Hematopoietic multipotent progenitor cell (in vitro differentiated cells): ENCODE results near the gene ELN. TPM values are rescaled to one million over a fixed set of nuclear protein-coding genes. Genes with fewer than 3 reads are reported as not detected.
A peak's percentile ranks its signal among the peaks of the same experiment; 100 is the strongest.

Source experiments
- DNase-seq, 3 donors: peaks; one replicate each; pipeline ENCODE4 v3.0.0-alpha.2; 2011 to 2015; ENCODE audit warnings: low read depth in 2 of 3, low spot score in 2 of 3
- total RNA-seq: library from RNA; depleted of rRNA; stranded (reverse); fragments of >200 nt; gene quantifications from one replicate; pipeline ENCODE4 v1.2.3, GENCODE V29; 2012

Gene ELN
- total RNA-seq, 1 donor: 27.5 TPM

DNA sequence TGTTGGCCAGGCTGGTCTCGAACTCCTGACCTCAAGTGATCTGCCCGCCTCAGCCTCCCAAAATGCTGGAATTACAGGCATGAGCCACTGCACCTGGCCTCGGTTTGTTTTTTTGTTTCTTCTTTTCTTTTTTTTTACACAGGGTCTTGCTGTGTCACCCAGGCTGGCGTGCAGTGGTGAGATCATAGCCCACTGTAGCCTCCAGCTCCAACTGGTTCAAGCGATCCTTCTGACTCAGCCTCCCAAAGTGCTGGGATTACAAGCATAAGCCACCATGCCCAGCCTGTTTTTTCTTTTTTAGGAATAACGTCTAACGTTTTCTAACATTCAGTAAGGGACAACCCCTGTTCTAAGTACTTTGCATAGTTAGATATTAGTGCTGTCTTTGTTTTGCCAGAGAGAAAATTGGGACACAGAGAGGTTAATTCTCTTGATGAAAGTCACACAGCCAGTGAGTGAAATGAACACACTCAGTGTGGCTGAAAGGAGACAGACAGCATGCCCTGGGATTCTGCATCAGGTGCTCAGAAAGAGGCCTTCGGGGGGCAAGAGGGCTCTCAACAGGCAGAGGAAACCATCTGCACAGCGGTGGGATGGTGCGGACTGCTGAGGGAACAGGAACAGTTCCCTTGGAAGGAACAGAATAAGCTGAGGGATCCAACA is 59.9 kb downstream of the ELN start:
- DNase-seq: no peak

DNA sequence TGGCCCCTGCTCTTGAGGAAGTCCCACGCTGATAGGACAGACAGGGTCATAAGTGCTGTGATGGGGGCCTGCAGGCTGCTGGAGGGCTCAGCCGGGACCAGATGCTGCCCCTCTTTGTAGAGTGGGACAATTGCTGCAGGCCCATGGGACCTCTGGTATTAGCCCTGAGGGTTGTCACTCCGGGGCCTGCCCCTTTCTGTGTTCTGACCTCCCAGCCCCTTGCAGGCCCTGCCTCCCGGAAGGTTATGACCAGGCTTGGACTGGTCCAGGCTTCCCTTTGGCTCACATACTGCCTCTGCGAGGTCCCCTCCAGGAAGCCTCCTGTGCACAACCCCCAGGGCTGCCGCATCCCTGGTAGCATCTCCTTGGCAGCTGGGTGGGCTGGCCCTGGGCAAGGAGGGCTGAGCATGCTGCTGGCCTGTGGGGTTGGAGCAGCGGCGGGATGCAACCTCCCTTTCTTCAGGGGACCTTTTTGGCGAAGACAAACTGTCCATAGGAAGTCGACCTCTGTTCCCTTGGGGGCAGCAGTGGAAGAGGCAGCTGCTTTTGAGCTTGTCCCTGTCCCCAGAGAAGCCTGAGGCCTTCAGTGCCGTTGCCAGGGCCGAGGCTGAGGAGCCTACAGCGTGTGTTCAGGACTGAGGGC is 64.5 kb downstream of the ELN start:
- DNase-seq: no peak

DNA sequence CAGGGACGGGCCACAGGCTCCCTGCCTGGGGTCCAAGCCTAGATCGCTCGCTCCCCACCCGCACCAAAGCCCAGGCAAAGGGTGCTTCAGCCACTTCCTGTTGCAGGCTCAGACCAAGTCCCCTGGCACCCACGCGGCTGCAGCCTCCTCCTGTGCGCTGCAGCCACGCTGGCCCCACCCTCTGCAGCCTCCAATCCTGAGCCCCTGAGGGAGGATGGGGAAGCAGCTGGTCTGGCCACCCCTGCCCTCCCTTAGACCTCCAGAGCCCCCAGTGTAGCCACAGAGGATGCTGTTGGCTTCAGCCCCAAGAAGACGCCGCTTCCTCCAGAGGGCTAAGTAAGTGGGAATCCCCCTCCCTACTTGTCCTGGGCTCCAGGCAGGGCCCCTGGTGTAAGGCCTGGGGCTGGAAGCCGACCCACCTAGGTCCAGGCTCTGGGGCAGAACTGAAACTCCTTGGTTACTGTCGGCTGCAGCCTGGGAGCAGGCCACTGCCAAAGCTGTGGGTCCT is 65.0 kb downstream of the ELN start:
- DNase-seq: peak in 1 of 3 donors; percentile 74

DNA sequence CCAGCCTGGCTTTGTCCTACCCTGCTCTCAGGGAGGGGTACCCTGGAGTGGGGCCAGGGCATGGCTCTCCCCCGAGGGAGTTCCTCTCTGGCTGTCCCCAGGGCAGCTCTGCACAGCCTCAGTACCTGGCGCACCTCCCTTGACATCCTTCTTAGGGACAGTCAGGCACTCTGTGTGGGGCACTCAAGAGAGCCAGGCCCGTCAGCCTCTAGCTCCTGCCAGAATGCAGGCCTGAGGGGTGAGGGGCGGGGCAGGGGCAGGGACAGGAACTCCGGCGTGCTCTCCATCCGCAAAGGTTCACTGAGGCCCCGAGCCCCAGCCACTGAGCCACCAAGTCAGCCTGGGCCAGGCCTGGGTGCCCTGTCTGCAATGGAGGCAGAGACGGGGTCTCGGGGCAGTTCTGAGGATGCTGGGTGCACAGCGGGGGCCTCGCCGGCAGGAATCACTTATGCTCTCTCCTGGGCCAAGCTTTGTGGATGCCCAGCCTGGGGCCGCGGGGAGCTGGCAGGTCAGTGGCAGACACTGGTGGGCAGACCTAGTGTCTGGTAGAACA is 65.8 kb downstream of the ELN start:
- no peak for DNase-seq

DNA sequence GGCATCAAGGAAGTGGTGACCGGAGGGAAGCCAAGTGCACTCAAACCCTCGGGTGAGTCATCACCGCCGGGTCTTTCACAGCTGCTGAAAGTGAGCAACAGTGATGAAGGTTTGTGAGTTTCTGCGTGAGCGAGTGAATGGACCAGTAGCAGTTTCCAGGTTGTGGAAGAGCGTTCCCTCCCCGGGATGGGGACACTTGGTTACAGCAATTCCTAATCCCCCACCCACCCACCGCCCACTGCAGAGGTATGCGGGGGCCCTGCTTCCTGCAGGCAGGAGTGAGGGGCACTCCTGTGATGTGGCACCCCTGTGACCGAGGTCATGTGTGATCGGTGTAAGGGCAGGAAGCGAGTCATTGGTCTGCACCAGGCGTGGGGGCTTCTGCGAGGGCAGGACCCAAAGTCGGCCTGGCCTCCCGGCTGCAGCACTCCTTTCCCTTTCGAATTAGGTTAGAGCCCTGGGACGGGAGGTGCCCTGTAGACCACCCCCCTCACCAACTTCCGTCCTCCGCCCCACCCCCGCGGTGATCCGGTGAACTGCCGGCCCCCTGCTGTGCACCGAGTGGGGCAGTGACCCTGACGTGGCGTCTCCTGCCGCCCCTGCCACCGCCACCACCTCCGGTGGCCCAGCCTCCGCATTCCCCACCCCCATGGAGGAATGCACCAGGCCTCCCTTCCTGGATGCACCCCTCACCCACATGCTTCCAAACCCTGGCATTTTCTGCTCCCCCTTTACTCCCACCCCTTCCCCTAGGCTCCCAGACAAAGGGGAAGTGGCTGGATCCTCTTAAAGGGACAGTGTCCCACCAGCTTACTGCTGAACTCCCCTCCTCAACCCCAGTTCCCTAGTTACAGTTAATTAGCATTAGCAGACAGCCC is 66.5 kb downstream of the ELN start:
- DNase-seq: peak in 2 of 3 donors; percentile 81 to 87

DNA sequence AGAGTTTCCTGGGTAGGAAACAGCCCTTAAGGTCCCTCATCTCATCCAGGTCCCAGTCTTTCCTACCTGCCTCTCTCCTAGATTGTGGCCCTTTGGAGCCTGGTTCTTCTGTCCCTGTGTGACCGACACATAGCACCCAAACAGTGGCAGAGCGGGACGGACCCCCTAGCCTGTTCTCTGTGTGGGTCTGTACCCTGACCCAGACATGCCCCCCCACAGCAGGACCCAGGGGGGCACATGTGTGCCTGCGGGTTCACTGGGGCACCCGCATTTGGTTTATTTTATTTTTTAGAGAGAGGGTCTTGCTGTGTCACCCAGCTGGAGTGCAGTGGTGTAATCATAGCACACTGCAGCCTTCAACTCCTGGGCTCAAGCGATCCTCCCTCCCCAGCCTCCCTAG is 67.2 kb downstream of the ELN start:
- no peak for DNase-seq

DNA sequence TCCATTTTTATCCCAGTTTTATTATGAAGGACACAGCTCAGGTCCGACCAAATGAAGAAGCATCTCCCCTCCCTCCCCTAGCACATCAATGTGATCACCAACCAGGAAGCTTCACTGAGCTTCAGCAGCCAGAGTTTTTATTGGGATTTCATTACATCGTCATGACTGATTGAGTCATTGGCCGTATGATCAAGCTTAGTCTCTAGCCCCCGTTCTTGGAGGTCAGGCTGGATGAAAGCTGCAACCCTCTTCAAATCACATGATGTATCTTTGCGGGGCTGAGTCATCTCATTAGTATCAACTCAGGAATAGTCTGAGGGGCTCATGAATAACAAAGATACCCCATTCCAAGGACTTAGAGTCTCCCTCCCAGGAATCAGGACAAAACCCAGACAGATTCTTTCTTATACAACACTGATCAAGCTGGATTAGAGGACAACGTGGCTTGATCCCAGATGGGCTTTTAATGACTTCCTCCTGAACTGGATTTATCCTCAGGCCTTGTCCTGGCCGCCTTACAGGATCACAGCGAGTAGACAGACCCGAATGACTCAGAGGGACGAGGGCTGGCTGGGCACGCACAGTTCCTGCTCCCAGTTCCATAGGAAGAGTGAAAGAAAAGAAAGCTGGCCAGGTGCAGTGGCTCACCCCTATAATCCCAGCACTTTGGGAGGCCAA is 70.1 kb downstream of the ELN start:
- no peak for DNase-seq

DNA sequence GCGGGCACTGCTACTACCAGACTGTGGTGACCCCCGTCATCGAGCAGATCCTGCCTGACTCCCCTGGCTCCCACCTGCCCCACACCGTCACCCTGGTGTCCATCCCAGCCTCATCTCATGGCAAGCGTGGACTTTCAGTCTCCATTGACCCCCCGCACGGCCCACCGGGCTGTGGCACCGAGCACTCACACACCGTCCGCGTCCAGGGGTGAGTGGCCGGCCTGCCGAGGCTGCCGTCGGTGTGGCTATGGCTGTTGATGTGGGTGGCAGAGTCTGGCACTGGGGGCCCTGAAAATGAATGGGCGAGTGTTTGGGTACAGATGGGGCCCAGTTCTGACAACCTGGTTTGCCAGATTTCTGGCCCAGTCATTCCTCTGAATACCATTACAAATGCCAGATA is 71.1 kb downstream of the ELN start:
- DNase-seq: no peak

DNA sequence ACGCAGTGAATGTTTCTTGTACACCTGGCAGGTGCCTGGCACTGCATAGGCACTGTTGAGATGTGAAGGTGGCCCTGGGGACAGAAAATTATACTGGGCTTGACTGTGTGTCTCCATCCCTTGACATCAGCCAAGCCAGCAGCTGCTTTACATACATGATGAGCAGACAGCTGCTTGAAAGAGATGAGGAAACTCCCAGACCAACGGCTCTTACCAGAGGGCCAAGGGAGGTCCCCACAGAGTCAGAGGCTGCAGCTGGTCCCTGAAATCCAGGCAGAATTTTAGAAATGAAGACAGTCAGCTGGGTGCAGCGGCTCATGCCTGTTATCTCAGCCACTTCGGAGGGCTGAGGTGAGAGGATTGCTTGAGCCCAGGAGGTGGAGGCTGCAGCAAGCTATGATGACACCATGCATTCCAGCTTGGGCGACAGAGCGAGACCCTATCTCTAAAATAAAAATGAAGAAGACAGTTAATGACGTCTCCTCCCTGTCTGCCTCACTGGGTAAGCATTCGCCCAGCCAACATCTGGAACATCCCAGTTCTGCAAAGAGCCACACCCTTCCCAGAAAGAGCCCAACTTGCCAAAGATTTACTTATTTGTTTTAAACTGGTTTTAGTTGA is 73.2 kb downstream of the ELN start:
- no peak for DNase-seq

DNA sequence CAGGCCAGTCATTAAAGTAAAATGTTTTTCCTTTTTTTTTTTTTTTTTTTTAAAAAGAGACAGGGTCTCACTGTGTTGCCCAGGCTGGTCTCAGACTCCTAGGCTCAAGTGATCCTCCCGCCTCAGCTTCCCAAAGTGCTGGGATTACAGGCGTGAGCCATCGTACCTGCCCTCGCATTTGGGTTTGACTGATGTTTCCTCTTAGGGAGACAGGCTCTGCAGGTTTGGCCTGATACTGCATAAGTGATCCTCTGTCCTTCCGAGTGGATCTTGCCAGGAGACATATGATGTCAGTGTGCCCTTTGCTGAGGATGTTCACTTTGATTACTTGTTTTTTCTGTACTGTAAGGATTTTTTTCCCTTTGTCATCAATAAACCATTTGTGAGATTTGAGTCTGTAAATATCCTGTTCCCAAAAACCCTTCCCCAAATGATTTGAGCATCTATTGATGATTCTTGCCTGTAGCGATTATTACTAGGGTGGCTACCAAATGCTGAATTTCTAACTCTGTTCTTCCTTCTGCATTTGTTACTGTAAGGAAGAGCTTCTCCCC is 75.3 kb downstream of the ELN start:
- no peak for DNase-seq

DNA sequence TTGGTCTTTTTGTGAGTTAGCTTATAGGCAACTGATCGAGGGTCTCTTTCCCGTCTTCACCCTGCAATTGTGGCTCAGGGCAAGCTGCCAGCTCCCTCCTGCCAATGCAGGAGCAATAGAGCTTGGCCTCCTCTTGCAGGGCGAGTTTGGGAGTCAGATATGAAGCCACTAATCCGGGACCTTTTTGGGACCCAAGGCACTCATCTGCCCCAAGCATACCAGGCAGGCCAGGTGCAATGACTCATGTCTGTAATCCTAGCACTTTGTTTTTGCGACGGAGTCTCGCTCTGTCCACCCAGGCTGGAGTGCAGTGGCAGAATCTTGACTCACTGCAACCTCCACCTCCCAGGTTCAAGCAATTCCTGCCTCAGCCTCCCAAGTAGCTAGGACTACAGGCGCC is 76.7 kb downstream of the ELN start:
- DNase-seq: no peak

DNA sequence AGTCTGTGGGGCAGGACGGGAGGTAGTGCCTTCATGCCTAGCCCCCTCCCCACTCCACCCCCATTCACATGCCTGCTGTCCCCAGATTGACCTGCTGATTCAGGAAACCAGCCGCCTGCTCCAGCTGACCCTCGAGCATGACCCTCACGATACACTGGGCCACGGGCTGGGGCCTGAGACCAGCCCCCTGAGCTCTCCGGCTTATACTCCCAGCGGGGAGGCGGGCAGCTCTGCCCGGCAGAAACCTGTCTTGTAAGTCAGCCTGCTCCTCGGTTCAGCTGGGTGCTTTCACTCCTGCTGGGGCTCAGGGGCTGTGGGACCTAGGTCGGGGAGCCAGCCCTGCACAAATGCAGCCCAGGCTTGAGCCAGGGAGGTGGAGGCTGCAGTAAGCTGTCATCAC is 78.0 kb downstream of the ELN start:
- DNase-seq: no peak

DNA sequence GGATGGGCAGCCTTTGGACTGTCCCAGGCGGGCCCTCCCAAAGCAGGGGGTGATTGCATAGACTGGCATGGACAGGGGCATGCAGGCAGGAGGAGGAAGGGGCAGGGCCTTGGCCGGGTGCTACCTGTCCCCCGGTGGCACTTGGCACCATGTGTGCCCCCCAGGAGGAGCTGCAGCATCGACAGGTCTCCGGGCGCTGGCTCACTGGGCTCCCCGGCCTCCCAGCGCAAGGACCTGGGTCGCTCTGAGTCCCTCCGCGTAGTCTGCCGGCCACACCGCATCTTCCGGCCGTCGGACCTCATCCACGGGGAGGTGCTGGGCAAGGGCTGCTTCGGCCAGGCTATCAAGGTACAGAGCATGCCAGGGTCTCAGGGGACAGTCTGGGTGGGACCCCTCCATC is 78.9 kb downstream of the ELN start:
- DNase-seq: no peak

DNA sequence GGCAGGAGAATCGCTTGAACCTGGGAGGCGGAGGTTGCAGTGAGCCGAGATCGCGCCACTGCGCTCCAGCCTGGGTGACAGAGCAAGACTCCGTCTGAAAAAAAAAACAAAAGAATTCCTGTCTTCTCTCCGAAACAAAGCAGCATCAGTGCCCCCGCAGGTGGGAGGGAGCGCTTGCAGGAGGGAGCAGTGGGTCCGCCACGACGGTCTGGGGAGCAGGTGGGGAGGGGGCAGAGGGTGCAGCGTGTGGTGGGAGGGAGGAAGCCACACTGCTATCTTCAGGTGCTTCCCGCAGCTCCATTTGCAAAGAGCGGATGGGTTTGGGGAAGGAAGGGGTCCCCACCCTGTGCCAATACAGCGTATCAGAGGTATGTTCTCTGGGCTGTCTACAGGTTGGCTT is 87.4 kb downstream of the ELN start:
- DNase-seq: peak in 1 of 3 donors; percentile 39

DNA sequence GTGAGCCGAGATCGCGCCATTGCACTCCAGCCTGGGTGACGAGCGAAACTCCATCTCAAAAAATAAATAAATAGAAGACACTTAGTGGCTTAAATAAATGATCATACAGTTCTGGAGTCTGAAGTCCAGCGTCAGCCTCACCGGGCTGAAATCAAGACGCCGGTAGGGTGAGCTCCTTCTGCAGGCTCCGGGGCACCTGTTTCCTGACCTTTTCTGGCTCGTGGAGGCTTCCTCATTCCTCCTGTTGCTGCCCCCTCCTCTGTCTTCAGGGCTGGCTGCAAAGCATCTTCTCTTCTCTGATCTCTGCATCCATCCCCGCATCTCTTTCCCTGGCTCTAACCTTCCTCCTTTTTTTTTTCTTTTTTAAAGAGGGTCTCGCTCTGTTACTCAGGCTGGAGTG is 88.4 kb downstream of the ELN start:
- DNase-seq: peak in 1 of 3 donors; percentile 48

Other genes starting within 250 kb of the ELN start
- gene CLDN4, start 197.2 kb upstream of the ELN start, total RNA-seq: under 0.01 TPM
- gene METTL27, start 185.7 kb upstream of the ELN start, total RNA-seq: 0.27 TPM
- gene TMEM270, start 167.0 kb upstream of the ELN start, total RNA-seq: not detected
- gene LIMK1, start 55.6 kb downstream of the ELN start, total RNA-seq: 22.4 TPM
- gene EIF4H, start 146.2 kb downstream of the ELN start, total RNA-seq: 165 TPM
- 172 TPM for gene LAT2, start 181.8 kb downstream of the ELN start, total RNA-seq
- 35.5 TPM for gene RFC2, start 226.2 kb downstream of the ELN start, total RNA-seq